K562 (cell line): ENCODE results near the gene ARHGAP22. TPM values are rescaled to one million over a fixed set of nuclear protein-coding genes. Genes with fewer than 3 reads are reported as not detected.

Experiments
- BDP1 ChIP-seq: IDR thresholded peaks from 3 replicates; pipeline ENCODE4 v1.6.1; 2011; ENCODE audit not compliant: insufficient read length, insufficient read depth
- BRD9 ChIP-seq: fragments of 450-650 bp; IDR thresholded peaks from 2 replicates; pipeline ENCODE4 v1.6.1; 2018; ENCODE audit warnings: low read depth; ENCODE audit not compliant: partially characterized antibody
- BRF1 ChIP-seq: IDR thresholded peaks from 3 replicates; pipeline ENCODE4 v1.6.1; 2011; ENCODE audit warnings: borderline replicate concordance, mild to moderate bottlenecking; ENCODE audit not compliant: insufficient read length; ENCODE audit errors: extremely low read depth
- E2F8 ChIP-seq: fragments of 450-650 bp; IDR thresholded peaks from 2 replicates; pipeline ENCODE4 v1.7.1; 2018; ENCODE audit warnings: mild to moderate bottlenecking, low read depth; ENCODE audit not compliant: partially characterized antibody
- KLF16 ChIP-seq: IDR thresholded peaks from 2 replicates; pipeline ENCODE4 v1.6.1; 2016; ENCODE audit warnings: antibody characterized with exemption
- L3MBTL2 ChIP-seq: fragments of 450-650 bp; IDR thresholded peaks from 2 replicates; pipeline ENCODE4 v1.6.1; 2016; ENCODE audit warnings: mild to moderate bottlenecking, moderate library complexity
- LARP7 ChIP-seq: fragments of 450-650 bp; IDR thresholded peaks from 2 replicates; pipeline ENCODE4 v1.6.1; 2016
- MAFK ChIP-seq: IDR thresholded peaks from 2 replicates; pipeline ENCODE4 v1.6.1; 2011; ENCODE audit warnings: low read length, improper control_type of control experiment
- PHF20 ChIP-seq: fragments of 450-650 bp; IDR thresholded peaks from 2 replicates; pipeline ENCODE4 v1.6.1; 2018; ENCODE audit not compliant: partially characterized antibody
- RBBP5 ChIP-seq: fragments of 200-600 bp; sonication (generic); IDR thresholded peaks from 2 replicates; pipeline ENCODE4 v1.6.1; 2012; ENCODE audit warnings: borderline replicate concordance, mild to moderate bottlenecking, low read length, control low read depth, inconsistent platforms; ENCODE audit not compliant: insufficient read depth, poor library complexity, severe bottlenecking
- RBM39 ChIP-seq: fragments of 200-400 bp; formaldehyde crosslinking; optimal IDR thresholded peaks from 2 replicates; pipeline ENCODE3; 2018; ENCODE audit warnings: low read depth, low read length
- RUNX1 ChIP-seq: sonication (generic); IDR thresholded peaks from 2 replicates; pipeline ENCODE4 v1.6.1; 2016; ENCODE audit warnings: antibody characterized with exemption, low read depth
- SMARCA5 ChIP-seq: fragments of 450-650 bp; IDR thresholded peaks from 2 replicates; pipeline ENCODE4 v1.6.1; 2016
- SMARCE1 ChIP-seq: fragments of 450-650 bp; IDR thresholded peaks from 2 replicates; pipeline ENCODE4 v1.7.1; 2016; ENCODE audit warnings: mild to moderate bottlenecking
- ZNF384 ChIP-seq: IDR thresholded peaks from 2 replicates; pipeline ENCODE4 v1.6.1; 2012; ENCODE audit warnings: low read depth, low read length, improper control_type of control experiment
- ZNF77 ChIP-seq: fragments of 250-450 bp; sonication (Bioruptor Pico); IDR thresholded peaks from 2 replicates; pipeline ENCODE4 v1.5.0; 2020
- polyA plus RNA-seq, 8 experiments: library from polyadenylated mRNA; depleted of rRNA in 4 of 8; stranded (reverse) in 5 of 8; unstranded in 3 of 8; fragments of >200 nt; fragmentation: Nextera tagmentation in 2 of 8; fragmentation: Illumina TruSeq in 1 of 8; extraction: Ambion mirVana in 2 of 8; extraction: Trizol in 1 of 8; gene quantifications; 2 replicates each; pipeline versions ENCODE4 v1.2.1 to v1.2.3, GENCODE V29; 2011 to 2014; ENCODE audit warnings: inconsistent platforms in 1 of 8, missing spikeins in 1 of 8
- total RNA-seq, 7 experiments: library from RNA; depleted of rRNA in 6 of 7; stranded (reverse); fragments of >200 nt in 6 of 7; fragmentation: Illumina TruSeq in 2 of 7; extraction: Trizol in 2 of 7; gene quantifications; 2 replicates each; pipeline versions ENCODE4 v1.2.1 to v1.2.3, GENCODE V29; 2011 to 2021; ENCODE audit warnings: low replicate concordance in 1 of 7
- TF ChIP-seq, protein P1 (sequence below): sonication (generic); formaldehyde crosslinking; IDR thresholded peaks from 2 replicates; pipeline ENCODE4 v1.8.0; 2022; ENCODE audit warnings: mild to moderate bottlenecking, missing genetic modification reagents
- TF ChIP-seq, protein P2 (sequence below): fragments of 450-650 bp; formaldehyde crosslinking; IDR thresholded peaks from 2 replicates; pipeline ENCODE4 v1.4.0; 2020; ENCODE audit warnings: mild to moderate bottlenecking, moderate library complexity
- TF ChIP-seq, protein P3 (sequence below): sonication (generic); formaldehyde crosslinking; IDR thresholded peaks from 2 replicates; pipeline ENCODE4 v1.8.0; 2023; ENCODE audit warnings: mild to moderate bottlenecking, missing genetic modification reagents
- TF ChIP-seq, protein P4 (sequence below): fragments of 250-450 bp; sonication (Bioruptor Pico); IDR thresholded peaks from 2 replicates; pipeline ENCODE4 v1.6.1; 2021; ENCODE audit warnings: mild to moderate bottlenecking

The ARHGAP22 gene
- total and polyA plus RNA-seq, 9 of the 15 experiments (the other 6 are each of a cell fraction or from before 2014, with no cell fraction given) = 1.3 to 28.1 (median 12.7) TPM

- TF ChIP-seq, protein P1, sequence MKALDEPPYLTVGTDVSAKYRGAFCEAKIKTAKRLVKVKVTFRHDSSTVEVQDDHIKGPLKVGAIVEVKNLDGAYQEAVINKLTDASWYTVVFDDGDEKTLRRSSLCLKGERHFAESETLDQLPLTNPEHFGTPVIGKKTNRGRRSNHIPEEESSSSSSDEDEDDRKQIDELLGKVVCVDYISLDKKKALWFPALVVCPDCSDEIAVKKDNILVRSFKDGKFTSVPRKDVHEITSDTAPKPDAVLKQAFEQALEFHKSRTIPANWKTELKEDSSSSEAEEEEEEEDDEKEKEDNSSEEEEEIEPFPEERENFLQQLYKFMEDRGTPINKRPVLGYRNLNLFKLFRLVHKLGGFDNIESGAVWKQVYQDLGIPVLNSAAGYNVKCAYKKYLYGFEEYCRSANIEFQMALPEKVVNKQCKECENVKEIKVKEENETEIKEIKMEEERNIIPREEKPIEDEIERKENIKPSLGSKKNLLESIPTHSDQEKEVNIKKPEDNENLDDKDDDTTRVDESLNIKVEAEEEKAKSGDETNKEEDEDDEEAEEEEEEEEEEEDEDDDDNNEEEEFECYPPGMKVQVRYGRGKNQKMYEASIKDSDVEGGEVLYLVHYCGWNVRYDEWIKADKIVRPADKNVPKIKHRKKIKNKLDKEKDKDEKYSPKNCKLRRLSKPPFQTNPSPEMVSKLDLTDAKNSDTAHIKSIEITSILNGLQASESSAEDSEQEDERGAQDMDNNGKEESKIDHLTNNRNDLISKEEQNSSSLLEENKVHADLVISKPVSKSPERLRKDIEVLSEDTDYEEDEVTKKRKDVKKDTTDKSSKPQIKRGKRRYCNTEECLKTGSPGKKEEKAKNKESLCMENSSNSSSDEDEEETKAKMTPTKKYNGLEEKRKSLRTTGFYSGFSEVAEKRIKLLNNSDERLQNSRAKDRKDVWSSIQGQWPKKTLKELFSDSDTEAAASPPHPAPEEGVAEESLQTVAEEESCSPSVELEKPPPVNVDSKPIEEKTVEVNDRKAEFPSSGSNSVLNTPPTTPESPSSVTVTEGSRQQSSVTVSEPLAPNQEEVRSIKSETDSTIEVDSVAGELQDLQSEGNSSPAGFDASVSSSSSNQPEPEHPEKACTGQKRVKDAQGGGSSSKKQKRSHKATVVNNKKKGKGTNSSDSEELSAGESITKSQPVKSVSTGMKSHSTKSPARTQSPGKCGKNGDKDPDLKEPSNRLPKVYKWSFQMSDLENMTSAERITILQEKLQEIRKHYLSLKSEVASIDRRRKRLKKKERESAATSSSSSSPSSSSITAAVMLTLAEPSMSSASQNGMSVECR (CRISPR knock-in tag) = no peak
- TF ChIP-seq E2F8 (no peak), ZNF77 (CRISPR knock-in tag) (no peak), LARP7 (no peak), SMARCA5 (no peak), SMARCE1 (peak; percentile 85; the same call in 1 of the 2 replicates), L3MBTL2 (no peak), KLF16 (no peak), ZNF384 (no peak), PHF20 (no peak), BDP1 (no peak), MAFK (no peak), BRF1 (no peak), BRD9 (no peak), RBBP5 (no peak), RBM39 (no peak), RUNX1 (no peak)
- TF ChIP-seq, protein P2, sequence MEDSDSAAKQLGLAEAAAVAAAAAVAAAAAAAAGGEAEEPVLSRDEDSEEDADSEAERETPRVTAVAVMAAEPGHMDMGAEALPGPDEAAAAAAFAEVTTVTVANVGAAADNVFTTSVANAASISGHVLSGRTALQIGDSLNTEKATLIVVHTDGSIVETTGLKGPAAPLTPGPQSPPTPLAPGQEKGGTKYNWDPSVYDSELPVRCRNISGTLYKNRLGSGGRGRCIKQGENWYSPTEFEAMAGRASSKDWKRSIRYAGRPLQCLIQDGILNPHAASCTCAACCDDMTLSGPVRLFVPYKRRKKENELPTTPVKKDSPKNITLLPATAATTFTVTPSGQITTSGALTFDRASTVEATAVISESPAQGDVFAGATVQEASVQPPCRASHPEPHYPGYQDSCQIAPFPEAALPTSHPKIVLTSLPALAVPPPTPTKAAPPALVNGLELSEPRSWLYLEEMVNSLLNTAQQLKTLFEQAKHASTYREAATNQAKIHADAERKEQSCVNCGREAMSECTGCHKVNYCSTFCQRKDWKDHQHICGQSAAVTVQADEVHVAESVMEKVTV (CRISPR knock-in tag) = no peak
- TF ChIP-seq, protein P3, sequence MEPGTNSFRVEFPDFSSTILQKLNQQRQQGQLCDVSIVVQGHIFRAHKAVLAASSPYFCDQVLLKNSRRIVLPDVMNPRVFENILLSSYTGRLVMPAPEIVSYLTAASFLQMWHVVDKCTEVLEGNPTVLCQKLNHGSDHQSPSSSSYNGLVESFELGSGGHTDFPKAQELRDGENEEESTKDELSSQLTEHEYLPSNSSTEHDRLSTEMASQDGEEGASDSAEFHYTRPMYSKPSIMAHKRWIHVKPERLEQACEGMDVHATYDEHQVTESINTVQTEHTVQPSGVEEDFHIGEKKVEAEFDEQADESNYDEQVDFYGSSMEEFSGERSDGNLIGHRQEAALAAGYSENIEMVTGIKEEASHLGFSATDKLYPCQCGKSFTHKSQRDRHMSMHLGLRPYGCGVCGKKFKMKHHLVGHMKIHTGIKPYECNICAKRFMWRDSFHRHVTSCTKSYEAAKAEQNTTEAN = no peak
- TF ChIP-seq, protein P4, sequence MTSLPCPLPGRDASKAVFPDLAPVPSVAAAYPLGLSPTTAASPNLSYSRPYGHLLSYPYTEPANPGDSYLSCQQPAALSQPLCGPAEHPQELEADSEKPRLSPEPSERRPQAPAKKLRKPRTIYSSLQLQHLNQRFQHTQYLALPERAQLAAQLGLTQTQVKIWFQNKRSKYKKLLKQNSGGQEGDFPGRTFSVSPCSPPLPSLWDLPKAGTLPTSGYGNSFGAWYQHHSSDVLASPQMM (CRISPR knock-in tag) = no peak
Measured at GRCh38 chr10:48431871-48432270, 173.0 kb downstream of the ARHGAP22 start (continued).
